Smooth muscle cell (in vitro differentiated cells): ENCODE data around the gene SPATA31D4. TPM values are rescaled to one million over a fixed set of nuclear protein-coding genes. Genes with fewer than 3 reads are reported as not detected.

ENCODE experiments used
- DNase-seq: peaks from one replicate; lab custom pipeline; 2025; ENCODE audit not compliant: unreplicated experiment; lab: John Stamatoyannopoulos, UW
- H2AFZ ChIP-seq: fragments of 200-600 bp; sonication (generic); 2 replicates; pipeline ENCODE4 v1.6.0; 2016; ENCODE audit warnings: antibody characterized with exemption, low read depth, mild to moderate bottlenecking
- H3F3A ChIP-seq: fragments of 200-600 bp; sonication (generic); 2 replicates; pipeline ENCODE4 v1.6.0; 2017; ENCODE audit warnings: antibody characterized with exemption, low read depth
- H3K27ac ChIP-seq: fragments of 200-600 bp; sonication (generic); 2 replicates; pipeline ENCODE4 v1.5.1; 2016; ENCODE audit warnings: low read depth, mild to moderate bottlenecking
- H3K27me3 ChIP-seq: fragments of 200-600 bp; sonication (generic); 2 replicates; pipeline ENCODE4 v1.6.1; 2016; ENCODE audit warnings: low read depth, mild to moderate bottlenecking
- H3K36me3 ChIP-seq: fragments of 200-600 bp; sonication (generic); 2 replicates; pipeline ENCODE4 v1.5.1; 2016; ENCODE audit warnings: low read depth
- H3K4me1 ChIP-seq: fragments of 200-600 bp; sonication (generic); 2 replicates; pipeline ENCODE4 v1.5.1; 2016; ENCODE audit warnings: low read depth
- H3K4me2 ChIP-seq: fragments of 200-600 bp; sonication (generic); 2 replicates; pipeline ENCODE4 v1.6.0; 2016; ENCODE audit warnings: mild to moderate bottlenecking
- H3K4me3 ChIP-seq: fragments of 200-600 bp; sonication (generic); 2 replicates; pipeline ENCODE4 v1.5.1; 2016; ENCODE audit warnings: mild to moderate bottlenecking
- H3K79me2 ChIP-seq: fragments of 200-600 bp; sonication (generic); 2 replicates; pipeline ENCODE4 v1.6.0; 2016; ENCODE audit warnings: low read depth, mild to moderate bottlenecking
- H3K9ac ChIP-seq: fragments of 200-600 bp; sonication (generic); 2 replicates; pipeline ENCODE4 v1.6.0; 2016; ENCODE audit warnings: low read depth
- H3K9me3 ChIP-seq: fragments of 200-600 bp; sonication (generic); replicated peaks from 2 replicates; pipeline ENCODE4 v1.5.1; 2016; ENCODE audit warnings: low read depth
- H4K20me1 ChIP-seq: fragments of 200-600 bp; sonication (generic); 2 replicates; pipeline ENCODE4 v1.6.0; 2016; ENCODE audit warnings: low read depth
- WGBS: methylation state at CpG from one replicate; pipeline ENCODE4 v1.1.7; 2016; ENCODE audit warnings: low lambda C conversion rate; 5-methylcytosine and 5-hydroxymethylcytosine counted together
- polyA plus RNA-seq: library from polyadenylated mRNA; unstranded; fragments of >200 nt; fragmentation: Nextera tagmentation; extraction: Ambion mirVana; gene quantifications from 2 replicates; pipeline ENCODE4 v1.2.1, GENCODE V29; 2016
- total RNA-seq: library from RNA; depleted of rRNA; stranded (reverse); fragments of >200 nt; gene quantifications from 2 replicates; pipeline ENCODE4 v1.2.3, GENCODE V29; 2014
- TF ChIP-seq, protein P1 (sequence below): fragments of 200-600 bp; sonication (generic); IDR thresholded peaks from 2 replicates; pipeline ENCODE4 v1.5.1; 2017; ENCODE audit warnings: borderline replicate concordance, mild to moderate bottlenecking, antibody characterized with exemption; ENCODE audit not compliant: insufficient read depth, poor library complexity, severe bottlenecking

SPATA31D4 gene
- total and polyA plus RNA-seq, 2 experiments from 2014 or later, result not detected

DNA sequence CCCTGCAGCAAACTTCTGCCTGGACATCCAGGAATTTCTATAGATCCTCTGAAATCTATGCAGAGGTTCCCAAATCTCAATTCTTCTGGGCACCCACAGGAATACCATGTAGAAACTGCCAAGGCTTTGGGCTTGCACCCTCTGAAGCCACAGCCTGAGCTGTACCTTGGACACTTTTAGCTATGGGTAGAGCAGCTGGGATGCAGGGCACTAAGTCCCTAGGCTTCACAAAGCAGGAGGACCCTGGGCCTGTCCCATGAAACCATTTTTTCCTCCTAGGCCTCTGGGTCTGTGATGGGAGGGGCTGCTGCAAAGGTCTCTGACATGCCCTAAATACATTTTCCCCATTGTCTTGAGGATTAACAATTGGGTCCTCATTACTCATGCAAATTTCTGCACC, 27.4 kb downstream of the SPATA31D4 start:
- no peaks in the 10 kb centered on the region for H3K4me1 ChIP-seq
- TF ChIP-seq, protein P1, sequence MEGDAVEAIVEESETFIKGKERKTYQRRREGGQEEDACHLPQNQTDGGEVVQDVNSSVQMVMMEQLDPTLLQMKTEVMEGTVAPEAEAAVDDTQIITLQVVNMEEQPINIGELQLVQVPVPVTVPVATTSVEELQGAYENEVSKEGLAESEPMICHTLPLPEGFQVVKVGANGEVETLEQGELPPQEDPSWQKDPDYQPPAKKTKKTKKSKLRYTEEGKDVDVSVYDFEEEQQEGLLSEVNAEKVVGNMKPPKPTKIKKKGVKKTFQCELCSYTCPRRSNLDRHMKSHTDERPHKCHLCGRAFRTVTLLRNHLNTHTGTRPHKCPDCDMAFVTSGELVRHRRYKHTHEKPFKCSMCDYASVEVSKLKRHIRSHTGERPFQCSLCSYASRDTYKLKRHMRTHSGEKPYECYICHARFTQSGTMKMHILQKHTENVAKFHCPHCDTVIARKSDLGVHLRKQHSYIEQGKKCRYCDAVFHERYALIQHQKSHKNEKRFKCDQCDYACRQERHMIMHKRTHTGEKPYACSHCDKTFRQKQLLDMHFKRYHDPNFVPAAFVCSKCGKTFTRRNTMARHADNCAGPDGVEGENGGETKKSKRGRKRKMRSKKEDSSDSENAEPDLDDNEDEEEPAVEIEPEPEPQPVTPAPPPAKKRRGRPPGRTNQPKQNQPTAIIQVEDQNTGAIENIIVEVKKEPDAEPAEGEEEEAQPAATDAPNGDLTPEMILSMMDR, result no peak
- H3K27ac ChIP-seq, result no peak overlapping the region
- no peak for DNase-seq
- no peaks in the 10 kb centered on the region for H4K20me1 ChIP-seq
- H3K4me3 ChIP-seq, result no peak overlapping the region
- H3K9me3 ChIP-seq, result peaks cover 3% of the 10 kb centered on the region
- no peak overlapping the region for H3K9ac ChIP-seq
- H3K36me3 ChIP-seq, result no peaks in the 10 kb centered on the region
- H2AFZ ChIP-seq, result no peak overlapping the region
- no peaks in the 10 kb centered on the region for H3K27me3 ChIP-seq
- no peaks in the 10 kb centered on the region for H3F3A ChIP-seq
- no peak overlapping the region for H3K4me2 ChIP-seq
- no peaks in the 10 kb centered on the region for H3K79me2 ChIP-seq

DNA sequence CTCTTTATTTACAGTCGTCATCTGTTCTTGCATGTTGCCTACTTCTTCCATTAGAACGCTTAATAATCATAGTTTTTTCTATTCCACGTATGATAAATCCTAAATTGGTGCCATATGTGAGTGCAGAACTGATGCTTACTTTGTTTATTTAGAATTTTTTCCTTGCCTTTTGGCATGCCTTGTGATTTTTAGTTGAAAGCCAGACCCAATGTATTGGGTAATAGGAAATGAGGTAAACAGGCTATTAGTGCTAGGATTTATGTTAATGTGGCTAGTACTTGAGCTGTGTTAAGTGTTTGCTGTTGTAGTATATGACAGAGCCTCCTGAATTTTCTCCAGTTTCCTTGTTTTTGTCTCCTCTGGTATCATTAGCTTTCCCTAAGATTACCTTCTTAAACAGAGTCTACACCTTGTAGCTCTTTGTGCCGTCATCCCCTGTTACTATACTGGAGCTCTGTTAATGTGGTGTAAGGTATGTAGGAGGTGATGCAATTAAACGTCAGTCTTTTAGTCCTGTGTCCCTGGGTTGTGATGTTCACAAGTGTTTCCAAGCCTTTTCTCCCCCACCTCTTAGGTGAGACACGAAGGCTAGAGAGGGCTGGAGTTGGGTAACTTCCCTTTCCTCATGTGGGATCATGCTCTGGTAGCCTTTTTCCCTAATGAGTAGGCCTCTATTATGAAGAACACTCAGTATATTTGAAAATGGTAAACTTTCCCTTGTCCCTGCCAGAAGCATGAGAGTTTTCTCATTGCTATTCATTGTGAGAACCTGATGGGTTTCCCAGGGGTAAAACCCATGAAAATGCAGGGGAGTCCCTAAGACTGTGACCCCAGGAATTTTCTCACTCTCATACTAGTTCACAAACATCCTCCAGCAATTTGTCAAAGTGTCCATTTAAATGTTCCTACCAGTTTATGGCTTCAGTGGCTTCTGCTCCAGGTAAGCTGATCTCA, 36.3 kb downstream of the SPATA31D4 start:
- no peak overlapping the region for H2AFZ ChIP-seq
- no peaks in the 10 kb centered on the region for H3F3A ChIP-seq
- H3K9ac ChIP-seq, result no peak overlapping the region
- no peaks in the 10 kb centered on the region for H3K4me1 ChIP-seq
- WGBS, result 62% methylated on average over 6 of the region's 6 CpGs
- no peaks in the 10 kb centered on the region for H3K36me3 ChIP-seq
- H3K27ac ChIP-seq, result no peak overlapping the region
- TF ChIP-seq, protein P1, result no peak
- H4K20me1 ChIP-seq, result no peaks in the 10 kb centered on the region
- H3K79me2 ChIP-seq, result no peaks in the 10 kb centered on the region
- no peaks in the 10 kb centered on the region for H3K27me3 ChIP-seq
- H3K4me3 ChIP-seq, result no peak overlapping the region
- DNase-seq, result no peak
- H3K9me3 ChIP-seq, result no peaks in the 10 kb centered on the region
- no peak overlapping the region for H3K4me2 ChIP-seq

DNA sequence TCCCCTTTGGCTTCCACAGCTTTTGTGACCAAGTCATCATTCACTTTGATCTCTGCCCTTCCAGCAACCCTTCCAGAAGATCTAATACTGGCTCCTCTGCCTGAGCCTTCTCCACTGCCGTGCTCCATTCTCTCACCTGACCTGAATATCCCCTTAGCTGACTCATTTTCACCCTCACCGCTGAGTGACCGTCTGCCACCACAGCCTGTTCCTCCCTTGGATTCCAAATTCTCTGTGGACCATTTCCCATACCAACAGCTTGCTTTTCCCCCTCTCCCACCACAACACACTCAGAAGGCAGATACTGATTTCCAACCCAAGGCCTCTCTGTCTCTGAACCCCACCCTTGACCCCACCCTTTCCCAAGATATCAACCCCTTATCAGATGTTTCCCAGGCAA, 39.8 kb downstream of the SPATA31D4 start:
- Histone ChIP-seq H4K20me1 (no peaks in the 10 kb centered on the region), H3K4me3 (no peak overlapping the region), H3F3A (no peaks in the 10 kb centered on the region), H3K27me3 (no peaks in the 10 kb centered on the region), H3K9ac (no peak overlapping the region), H3K9me3 (no peaks in the 10 kb centered on the region), H3K79me2 (no peaks in the 10 kb centered on the region), H3K27ac (no peak overlapping the region), H3K4me2 (no peak overlapping the region), H2AFZ (no peak overlapping the region), H3K36me3 (no peaks in the 10 kb centered on the region), H3K4me1 (no peaks in the 10 kb centered on the region)
- TF ChIP-seq, protein P1, result no peak
- DNase-seq, result no peak
- 94% methylated on average over 3 of the region's 3 CpGs for WGBS

DNA sequence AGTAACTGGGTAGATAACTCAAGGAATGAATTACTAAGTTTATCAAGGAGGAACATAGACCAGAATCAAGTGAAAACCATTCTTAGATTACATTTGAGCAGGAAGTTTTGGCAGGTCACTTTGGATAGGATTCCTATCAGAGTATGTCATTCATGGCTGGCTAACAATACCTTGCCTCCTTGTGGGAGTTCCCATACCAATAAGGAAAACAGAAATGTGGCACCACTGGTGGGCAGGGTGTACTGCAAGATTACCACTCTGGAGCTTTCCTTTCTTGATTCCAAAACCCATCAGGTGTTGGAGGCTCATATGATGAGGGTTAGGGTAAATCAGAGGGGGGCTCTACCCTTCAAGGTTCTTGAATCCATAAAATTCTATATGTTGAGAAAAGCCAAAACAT, 41.7 kb downstream of the SPATA31D4 start:
- DNase-seq, result no peak
- TF ChIP-seq, protein P1, result no peak

More for the DNA sequence above, 41.7 kb downstream of the SPATA31D4 start:
- Histone ChIP-seq H3K9me3 (no peaks in the 10 kb centered on the region), H3K9ac (no peak overlapping the region), H4K20me1 (no peaks in the 10 kb centered on the region), H3K79me2 (no peaks in the 10 kb centered on the region), H3K27ac (no peak overlapping the region), H3K27me3 (no peaks in the 10 kb centered on the region), H2AFZ (no peak overlapping the region), H3K4me2 (no peak overlapping the region), H3K36me3 (no peaks in the 10 kb centered on the region), H3K4me3 (no peak overlapping the region), H3K4me1 (no peaks in the 10 kb centered on the region), H3F3A (no peaks in the 10 kb centered on the region)
